Measurements from ENCODE around the gene APOL6. TPM values are rescaled to one million over a fixed set of nuclear protein-coding genes. Genes with fewer than 3 reads are reported as not detected.

Gene APOL6
- total and polyA plus RNA-seq, 2 of the 13 experiments (the other 11 are each of a cell fraction or from before 2014, with no cell fraction given): 5.2 to 7.5 TPM

DNA sequence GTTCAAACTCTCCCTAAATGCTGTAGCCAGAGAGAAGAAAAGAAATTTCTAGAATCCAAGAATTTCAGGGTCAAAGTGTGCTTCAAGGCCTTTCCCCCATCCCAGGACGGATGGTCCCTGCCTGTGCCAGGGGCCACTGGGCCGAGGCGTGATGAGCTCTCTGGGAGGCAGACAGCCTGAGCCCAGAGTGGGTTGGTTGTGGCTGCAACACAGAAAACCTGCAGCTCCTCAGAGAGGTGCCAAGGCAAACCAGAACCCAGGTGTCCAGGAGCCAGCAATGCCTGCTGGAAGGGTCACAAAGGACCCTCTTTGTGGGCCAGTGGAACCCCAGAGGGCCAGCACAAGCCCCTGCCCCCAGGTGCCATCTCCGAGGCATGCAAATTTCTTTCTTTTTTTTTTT is 2.6 kb upstream of the APOL6 start:
- ChIA-PET POLR2A (no interaction called here), CTCF (ENCODE audit: low intra/inter-chr PET ratio, low total read pairs) (no interaction called here)
- no TSS peak for BruUV-seq (replicated peaks)
- Histone ChIP-seq H3K36me3 (replicated peaks in 1 of 2; ENCODE audit: control insufficient read depth in 1 of 2, insufficient read depth in 2 of 2, low read length in 2 of 2) (no peaks in the 10 kb centered on the region), H3K9me3 (ENCODE audit: low read length) (no peaks in the 10 kb centered on the region), H3K27ac (ENCODE audit: extremely low read length, insufficient read depth, low read length) (no peak overlapping the region), H4K20me1 (ENCODE audit: insufficient read depth, low read length) (no peaks in the 10 kb centered on the region), H3K27me3 (ENCODE audit: control insufficient read depth in 1 of 2, insufficient read depth in 2 of 2, low read length in 2 of 2) (no peaks in the 10 kb centered on the region; a peak in 1 of 5 replicates), H3K4me1 (ENCODE audit: insufficient read depth, low read length) (peaks cover 74% of the 10 kb centered on the region), H2AFZ (ENCODE audit: low read length) (no peak overlapping the region), H3K4me2 (ENCODE audit: low read depth, low read length) (no peak overlapping the region), H3K9ac (ENCODE audit: insufficient read depth, low read depth, low read length) (no peak overlapping the region), H3K79me2 (ENCODE audit: insufficient read depth, low read length) (peaks cover 13% of the 10 kb centered on the region), H3K4me3 (replicated peaks in 1 of 3; ENCODE audit: insufficient read depth in 1 of 3, low read depth in 2 of 3, low read length in 3 of 3) (no peak overlapping the region)
- ATAC-seq (no peak), DNase-seq (ENCODE audit: low spot score) (no peak), FAIRE-seq (no peak)
- TF ChIP-seq MTF1 (CRISPR knock-in tag; IDR thresholded peaks at IDR 0.05) (no peak), PHF5A (CRISPR knock-in tag; IDR thresholded peaks at IDR 0.05; ENCODE audit: low read depth, unreplicated experiment) (no peak), CREB1 (IDR thresholded peaks at IDR 0.05) (no peak), CREB1 (CRISPR knock-in tag; IDR thresholded peaks at IDR 0.05) (no peak), REPIN1 (CRISPR knock-in tag; IDR thresholded peaks at IDR 0.05; ENCODE audit: borderline replicate concordance, low read depth) (no peak), TCF12 (IDR thresholded peaks at IDR 0.05) (no peak), TCF12 (CRISPR knock-in tag; IDR thresholded peaks at IDR 0.05) (no peak), ZNF616 (CRISPR knock-in tag; IDR thresholded peaks at IDR 0.05; ENCODE audit: low read depth) (no peak), GABPA (IDR thresholded peaks at IDR 0.05; ENCODE audit: low read depth, low read length) (no peak), GABPA (CRISPR knock-in tag; IDR thresholded peaks at IDR 0.05; ENCODE audit: low read depth) (no peak), TMF1 (CRISPR knock-in tag; IDR thresholded peaks at IDR 0.05; ENCODE audit: low read depth) (no peak), ZNF180 (CRISPR knock-in tag; IDR thresholded peaks at IDR 0.05; ENCODE audit: borderline replicate concordance, low read depth) (no peak), MXI1 (IDR thresholded peaks at IDR 0.05; ENCODE audit: borderline replicate concordance, low read depth, low read length) (no peak), JARID2 (CRISPR knock-in tag; IDR thresholded peaks at IDR 0.05; ENCODE audit: insufficient replicate concordance) (no peak), NCOA5 (CRISPR knock-in tag; IDR thresholded peaks at IDR 0.05) (no peak), ZNF761 (CRISPR knock-in tag; conservative IDR thresholded peaks at IDR 0.05) (no peak), ZNF251 (CRISPR knock-in tag; IDR thresholded peaks at IDR 0.05) (no peak), PAX8 (CRISPR knock-in tag; IDR thresholded peaks at IDR 0.05; ENCODE audit: borderline replicate concordance) (no peak), ZNF841 (CRISPR knock-in tag; IDR thresholded peaks at IDR 0.05; ENCODE audit: borderline replicate concordance) (no peak), ZNF160 (CRISPR knock-in tag; IDR thresholded peaks at IDR 0.05) (no peak), ZNF557 (CRISPR knock-in tag; IDR thresholded peaks at IDR 0.05) (no peak)
- TF ChIP-seq, protein P1, sequence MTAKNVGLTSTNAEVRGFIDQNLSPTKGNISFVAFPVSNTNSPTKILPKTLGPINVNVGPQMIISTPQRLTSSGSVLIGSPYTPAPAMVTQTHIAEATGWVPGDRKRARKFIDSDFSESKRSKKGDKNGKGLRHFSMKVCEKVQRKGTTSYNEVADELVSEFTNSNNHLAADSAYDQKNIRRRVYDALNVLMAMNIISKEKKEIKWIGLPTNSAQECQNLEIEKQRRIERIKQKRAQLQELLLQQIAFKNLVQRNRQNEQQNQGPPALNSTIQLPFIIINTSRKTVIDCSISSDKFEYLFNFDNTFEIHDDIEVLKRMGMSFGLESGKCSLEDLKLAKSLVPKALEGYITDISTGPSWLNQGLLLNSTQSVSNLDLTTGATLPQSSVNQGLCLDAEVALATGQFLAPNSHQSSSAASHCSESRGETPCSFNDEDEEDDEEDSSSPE (CRISPR knock-in tag; IDR thresholded peaks at IDR 0.05): no peak
- in situ Hi-C loops (cut with HindIII; ENCODE audit: extremely low pct_ligation_motif_present, low pct_unique_long_range_greater_than_20kb): no loop called here
- intact Hi-C loops (cut with micrococcal nuclease; ENCODE audit: unreplicated experiment): no loop called here
- 59% methylated on average over 4 of the region's 4 CpGs for WGBS (ENCODE audit: low lambda C conversion rate)
